NK-92 (cell line): ENCODE results near the gene CYP27C1.

Source experiments
- DNase-seq: peaks from one replicate; lab custom pipeline; 2025; ENCODE audit not compliant: unreplicated experiment; lab: John Stamatoyannopoulos, UW

The CYP27C1 gene

DNA sequence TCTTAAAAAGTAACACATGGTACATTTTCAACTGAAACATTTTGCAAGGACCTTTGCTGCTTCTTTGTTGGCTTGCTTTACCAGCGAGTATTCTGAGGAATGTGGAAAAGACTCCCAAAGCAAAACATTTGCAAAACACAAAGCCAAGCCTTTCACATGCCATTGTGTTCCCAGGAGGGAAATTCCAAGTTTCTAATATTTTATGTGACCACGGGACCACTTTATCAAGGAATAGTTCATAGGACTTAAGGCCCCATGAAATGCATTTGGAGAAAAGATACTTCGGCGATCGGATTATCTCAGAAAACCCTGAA lies 26.2 kb downstream of the CYP27C1 start:
- DNase-seq = no peak

DNA sequence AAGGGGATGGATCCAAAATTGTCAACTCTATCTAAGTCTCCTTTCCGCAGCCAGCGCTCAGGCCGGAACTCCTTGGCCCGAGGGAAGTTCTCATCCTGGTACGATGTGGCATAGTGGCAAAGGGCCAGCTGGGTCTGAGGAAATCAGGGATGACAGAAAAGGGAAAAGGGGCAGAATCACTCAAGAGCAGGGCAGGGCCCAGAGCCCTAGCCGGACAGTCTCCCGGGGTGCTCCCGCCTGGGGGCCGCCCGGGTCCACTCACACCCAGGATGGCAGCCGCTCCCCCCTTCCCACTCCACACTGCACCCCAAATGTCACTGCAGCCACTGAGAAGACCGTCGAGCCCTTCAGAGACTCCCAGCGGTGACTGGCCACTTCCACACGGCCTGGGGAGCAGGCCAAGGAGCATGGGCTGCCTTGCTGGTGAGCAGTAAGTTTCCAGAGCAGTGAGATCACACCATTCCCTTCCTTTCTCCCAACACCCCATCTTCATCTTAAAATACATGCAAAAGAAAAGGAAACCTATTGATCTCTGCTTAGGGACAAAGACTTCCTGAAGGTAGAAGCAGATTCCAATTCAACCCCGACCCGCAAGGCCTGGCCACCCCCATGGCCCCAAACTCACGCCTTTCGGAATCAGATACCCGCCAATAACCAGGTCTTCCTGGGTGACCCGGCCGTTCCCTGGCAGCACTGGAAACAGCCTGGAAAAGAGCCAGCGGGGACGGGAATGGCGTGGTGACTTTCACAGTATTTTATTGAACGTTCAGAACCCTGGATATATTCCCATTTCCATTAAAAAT lies 26.7 kb downstream of the CYP27C1 start:
- no peak for DNase-seq

DNA sequence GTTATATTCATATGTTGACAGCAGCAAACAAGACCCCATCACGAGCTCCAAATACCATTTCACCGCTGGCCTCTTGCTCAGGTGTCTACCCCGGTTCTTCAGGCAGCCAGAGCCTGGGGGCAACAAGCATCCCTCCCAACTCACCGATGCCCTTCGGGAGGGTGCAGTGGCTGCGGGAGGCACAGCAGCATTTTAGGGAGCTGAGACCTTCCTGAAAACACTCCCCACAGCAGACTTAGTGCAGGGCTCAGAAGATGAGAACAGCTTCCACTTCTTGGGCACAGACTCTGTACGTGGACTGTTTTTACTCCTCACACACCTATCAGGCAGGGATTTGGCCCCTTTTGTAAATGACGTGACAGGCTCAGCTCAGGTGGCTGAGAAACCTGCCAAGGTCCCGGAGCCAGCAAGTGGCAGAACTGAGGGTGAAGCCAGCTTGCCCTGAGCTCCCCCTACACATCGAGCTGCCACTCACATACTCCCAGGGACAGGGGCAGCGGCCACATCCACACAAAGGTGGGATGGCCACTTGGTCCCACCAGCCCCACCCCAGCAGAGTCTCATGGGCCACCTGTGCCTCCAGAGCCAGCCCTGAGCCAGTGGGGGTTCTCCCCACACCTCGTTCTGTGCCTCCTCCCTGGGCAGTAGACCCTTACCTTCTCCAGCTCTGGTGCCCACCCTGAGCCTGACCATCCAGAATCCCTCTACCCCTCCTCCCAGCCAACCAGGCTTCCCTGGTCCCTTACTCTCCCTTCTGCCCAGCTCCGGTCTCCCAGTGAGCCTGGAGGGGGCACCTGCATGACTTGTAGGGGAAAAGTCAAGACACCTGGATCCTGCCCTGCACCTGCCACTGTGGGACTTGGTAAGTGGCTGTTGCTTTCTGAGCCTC lies 28.5 kb downstream of the CYP27C1 start:
- no peak for DNase-seq

GRCh38 chr2:127188797-127189196 lies 31.3 kb downstream of the CYP27C1 start:
- no peak for DNase-seq

- DNase-seq = no peak
Observed at GRCh38 chr2:127187831-127188230, 32.3 kb downstream of the CYP27C1 start.

GRCh38 chr2:127187081-127187775 lies 32.9 kb downstream of the CYP27C1 start:
- no peak for DNase-seq

DNA sequence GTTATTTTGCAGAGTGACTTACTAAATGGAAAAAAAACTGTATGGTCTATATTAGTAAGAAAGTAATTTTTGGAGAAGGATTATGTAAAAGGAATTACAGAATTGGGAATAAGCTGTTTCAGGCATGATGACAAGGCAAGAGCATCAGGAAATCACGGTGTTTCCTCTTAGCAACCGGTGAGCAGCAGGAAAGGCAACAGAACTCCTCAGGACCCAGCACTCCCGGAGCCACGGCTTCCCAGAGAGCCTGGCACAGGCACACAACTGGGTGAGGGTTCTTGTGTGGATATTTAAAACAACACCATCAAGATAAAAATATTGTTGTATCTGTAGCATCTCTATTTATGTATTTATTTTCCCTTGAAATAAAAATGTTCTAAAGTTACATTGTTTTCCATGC lies 34.4 kb downstream of the CYP27C1 start:
- no peak for DNase-seq

GRCh38 chr2:127185093-127185492 lies 35.0 kb downstream of the CYP27C1 start:
- no peak for DNase-seq

DNA sequence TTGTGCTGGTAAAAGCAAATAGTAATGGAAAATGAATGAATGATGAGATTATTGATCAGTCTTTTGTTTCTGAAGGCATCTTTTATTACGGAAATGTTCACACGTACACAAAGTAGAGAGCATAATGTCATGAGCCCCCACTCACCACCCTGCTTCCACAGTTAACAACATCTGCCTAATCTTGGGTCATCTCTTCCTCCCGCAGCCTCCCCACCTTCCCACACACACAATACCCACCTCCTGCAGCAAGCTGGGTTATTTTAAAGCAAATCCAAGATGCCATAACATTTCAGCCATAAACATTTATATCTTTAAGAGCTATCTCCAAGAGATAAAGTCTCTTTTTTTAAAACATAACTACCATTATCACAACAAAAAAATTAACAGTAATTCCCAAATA lies 36.3 kb downstream of the CYP27C1 start:
- DNase-seq = no peak

DNA sequence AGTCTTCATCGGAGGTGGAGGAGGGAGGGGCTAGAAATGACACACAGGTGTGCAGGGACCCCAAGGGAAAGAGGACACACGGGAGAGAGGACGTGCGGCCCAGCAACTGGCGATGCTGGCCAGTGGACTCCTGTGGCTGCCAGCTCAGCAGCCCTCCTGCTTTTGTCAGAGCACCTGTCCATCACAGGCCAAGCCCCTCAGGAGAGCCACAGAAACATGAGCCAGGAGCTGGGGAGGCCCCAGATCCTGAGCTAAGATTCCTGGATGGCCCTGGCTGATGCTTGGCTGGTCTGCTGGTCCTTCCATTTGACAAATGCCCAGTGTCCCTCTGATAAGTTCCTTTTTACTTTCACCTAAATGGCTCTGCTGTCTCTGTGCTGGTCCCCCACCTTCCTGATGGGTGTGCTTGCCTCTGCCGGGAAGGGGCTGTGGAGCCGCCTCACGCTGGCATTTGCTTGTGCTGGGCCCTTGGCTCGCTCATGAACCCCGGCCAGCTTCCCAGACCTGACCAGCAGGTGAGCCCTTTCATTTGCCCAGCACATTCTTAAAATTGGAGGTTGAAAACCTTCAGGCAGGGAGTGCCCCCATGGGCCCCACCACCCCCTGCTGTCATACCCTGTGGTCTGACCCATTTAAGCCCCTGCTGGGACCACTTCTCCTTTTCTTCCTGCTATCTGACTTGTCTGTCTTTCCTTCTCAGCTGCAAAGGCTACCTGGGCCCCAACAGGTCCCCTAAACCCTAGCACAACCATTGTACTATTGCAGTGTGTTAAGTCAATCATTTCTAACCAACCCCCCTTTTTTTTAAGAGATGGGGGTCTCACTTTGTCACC lies 37.3 kb downstream of the CYP27C1 start:
- DNase-seq = no peak

GRCh38 chr2:127181851-127182250 lies 38.2 kb downstream of the CYP27C1 start:
- no peak for DNase-seq

- DNase-seq = no peak
Observed at GRCh38 chr2:127179766-127180165, 40.3 kb downstream of the CYP27C1 start.

- DNase-seq = no peak
Observed at GRCh38 chr2:127177617-127178263, 42.4 kb downstream of the CYP27C1 start.

DNA sequence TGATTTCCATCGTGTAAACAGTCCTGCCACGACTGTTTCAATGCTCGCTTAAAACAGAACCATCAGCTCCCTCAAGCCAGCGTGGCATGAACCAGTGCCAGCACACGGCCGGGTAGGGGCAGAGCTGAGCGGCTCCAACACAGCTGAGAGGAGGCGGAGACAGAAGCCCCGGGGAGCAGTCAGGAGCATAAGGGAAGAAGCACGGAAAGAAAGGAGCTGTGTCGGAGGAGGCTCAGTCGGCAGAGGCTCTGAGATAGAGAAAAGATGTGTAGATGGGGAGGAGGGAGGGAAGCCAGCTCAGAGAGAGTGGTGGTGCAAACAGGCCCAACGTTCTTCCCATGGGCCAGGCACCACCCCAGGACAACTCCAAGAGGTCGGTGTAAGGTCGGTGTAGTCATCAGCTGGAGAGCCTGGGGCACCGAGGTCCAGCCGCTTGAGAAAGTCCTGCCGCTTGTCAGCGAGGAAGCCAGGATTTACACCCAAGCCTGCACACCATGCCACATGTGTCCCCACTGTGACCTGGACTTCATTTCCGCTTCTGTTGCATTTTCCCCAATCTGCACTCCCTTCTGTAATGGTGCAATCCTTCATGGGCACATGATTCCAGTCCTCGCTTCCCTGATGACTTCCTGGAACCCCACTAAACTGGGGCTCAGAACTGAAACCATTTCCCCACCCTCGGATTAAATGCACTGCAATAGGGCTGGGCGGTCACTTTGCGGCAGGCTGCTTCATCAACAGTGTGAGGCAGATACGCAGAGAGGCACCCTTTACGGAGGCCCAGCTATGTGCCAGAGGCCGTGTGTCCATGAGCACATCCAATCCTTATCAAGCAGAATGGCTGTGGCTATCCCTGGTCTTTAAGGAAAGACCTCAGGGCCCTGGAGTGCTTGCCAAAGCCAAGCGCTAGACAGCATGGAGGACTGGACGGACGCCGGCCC lies 43.5 kb downstream of the CYP27C1 start:
- DNase-seq = no peak

GRCh38 chr2:127175751-127176354 lies 44.2 kb downstream of the CYP27C1 start:
- DNase-seq = no peak

- no peak for DNase-seq
Observed at GRCh38 chr2:127175041-127175721, 44.9 kb downstream of the CYP27C1 start.

DNA sequence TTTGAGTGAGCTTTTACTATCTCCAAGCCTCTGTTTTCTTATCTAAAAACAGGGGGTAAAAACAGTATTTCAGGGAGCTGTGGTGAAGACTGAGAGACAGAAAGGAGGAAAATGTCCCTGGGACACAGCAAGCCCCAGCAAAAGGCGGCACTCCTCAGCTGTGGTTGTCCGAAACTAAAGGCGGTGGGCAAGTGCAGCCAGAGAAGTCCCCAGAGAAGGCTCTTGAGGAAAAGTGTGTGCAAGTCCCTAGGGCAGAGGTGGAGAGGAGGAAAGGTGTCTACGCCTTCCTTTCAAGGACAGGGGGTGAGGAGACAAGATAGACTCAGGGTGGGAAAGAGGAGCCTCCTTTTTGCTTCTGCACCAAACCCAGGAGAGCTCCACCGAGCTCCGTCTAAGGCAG lies 45.5 kb downstream of the CYP27C1 start:
- no peak for DNase-seq

GRCh38 chr2:127174136-127174535 lies 46.0 kb downstream of the CYP27C1 start:
- no peak for DNase-seq
